HCT116 (cell line): Measurements from ENCODE around the gene GYS1. TPM values are rescaled to one million over a fixed set of nuclear protein-coding genes. Genes with fewer than 3 reads are reported as not detected.

ENCODE experiments used
- ATAC-seq: fragments of 200-7000 bp; cut with Tn5 transposase; 2 replicates; pipeline ENCODE4 v1.9.1; 2020; ENCODE audit warnings: mild to moderate bottlenecking, moderate library complexity
- BruUV-seq: library from RNA; stranded (reverse); fragments of 400-500 nt; replicated peaks from 2 replicates; lab custom pipeline; 2021; lab: Mats Ljungman, UMichigan
- CTCF ChIA-PET: fragments of 300-600 bp; sonication (Branson Sonifier 250); formaldehyde crosslinking; loops from one replicate; lab custom pipeline; 2021; ENCODE audit warnings: antibody characterized with exemption; lab: Charles Lee
- POLR2A ChIA-PET: fragments of 300-600, 350-600 bp; sonication (Branson Sonifier 250); formaldehyde crosslinking; loops from one replicate; lab custom pipeline; 2021; ENCODE audit warnings: antibody characterized with exemption; lab: Charles Lee
- RAD21 ChIA-PET, 2 experiments: fragments of 300-600 bp; sonication (Branson Sonifier 250); formaldehyde crosslinking; loops; one replicate each; lab custom pipeline; 2023; ENCODE audit warnings: low total read pairs in 2 of 2; ENCODE audit not compliant: uncharacterized antibody in 2 of 2, unreplicated experiment in 2 of 2, low non-redundant PET in 1 of 2; lab: Charles Lee
- DNase-seq: peaks from one replicate; pipeline ENCODE4 v3.0.0-alpha.2; 2010; ENCODE audit warnings: low read depth, low spot score
- H2AFZ ChIP-seq: fragments of 200-600 bp; shearing (Covaris generic), sonication (generic); 2 replicates; pipeline ENCODE4 v1.6.1; 2017; ENCODE audit warnings: low read depth, mixed run types, mixed read lengths, antibody characterized with exemption, low read length; ENCODE audit not compliant: poor library complexity, severe bottlenecking
- H3K27ac ChIP-seq: 2 replicates; pipeline ENCODE4 v1.5.1; 2012; ENCODE audit warnings: low read depth, low read length
- H3K27me3 ChIP-seq: fragments of 200-600 bp; sonication (generic); 2 replicates; pipeline ENCODE4 v1.6.1; 2016; ENCODE audit warnings: mixed run types, low read length, mixed read lengths; ENCODE audit not compliant: insufficient read depth
- H3K36me3 ChIP-seq, 2 experiments: fragments of 200-500 bp in 1 of 2; fragments of 200-600 bp in 1 of 2; sonication (Bioruptor generic) in 1 of 2; sonication (generic) in 1 of 2; 2 replicates each; pipeline versions ENCODE4 v1.5.1 to v1.6.1; 2014 to 2016; ENCODE audit warnings: low read length in 2 of 2, inconsistent platforms in 1 of 2, mixed read lengths in 1 of 2, mixed run types in 1 of 2; ENCODE audit not compliant: insufficient read depth in 2 of 2, control insufficient read depth in 1 of 2
- H3K4me1 ChIP-seq, 2 experiments: fragments of 200-600 bp in 1 of 2; sonication (generic) in 1 of 2; 2 replicates each; pipeline versions ENCODE4 v1.5.1 to v1.6.1; 2012 to 2017; ENCODE audit warnings: low read length in 2 of 2, inconsistent platforms in 1 of 2, mild to moderate bottlenecking in 1 of 2, mixed read lengths in 1 of 2, mixed run types in 1 of 2, moderate library complexity in 1 of 2; ENCODE audit not compliant: insufficient read depth in 2 of 2, control insufficient read depth in 1 of 2
- H3K4me2 ChIP-seq: fragments of 200-600 bp; sonication (generic); 2 replicates; pipeline ENCODE4 v1.6.1; 2017; ENCODE audit warnings: mixed run types, low read length, mixed read lengths
- H3K4me3 ChIP-seq, 2 experiments: fragments of 200-600 bp in 1 of 2; sonication (generic) in 1 of 2; replicated peaks in 1 of 2; 2 replicates each; pipeline ENCODE4 v1.5.1; 2011 to 2016; ENCODE audit warnings: low read length in 2 of 2, control low read depth in 1 of 2, low read depth in 1 of 2, mild to moderate bottlenecking in 1 of 2, mixed read lengths in 1 of 2, mixed run types in 1 of 2
- H3K79me2 ChIP-seq: fragments of 200-600 bp; sonication (generic); 2 replicates; pipeline ENCODE4 v1.6.1; 2017; ENCODE audit warnings: mild to moderate bottlenecking, mixed run types, low read length, moderate library complexity, mixed read lengths; ENCODE audit not compliant: insufficient read depth
- H3K9ac ChIP-seq: fragments of 200-600 bp; sonication (generic); 2 replicates; pipeline ENCODE4 v1.6.1; 2016; ENCODE audit warnings: low read length, mixed read lengths
- H3K9me2 ChIP-seq: fragments of 200-600 bp; sonication (generic), shearing (Covaris generic); 2 replicates; pipeline ENCODE4 v1.6.1; 2017; ENCODE audit warnings: mixed run types, mild to moderate bottlenecking, moderate library complexity; ENCODE audit not compliant: insufficient read depth
- H3K9me3 ChIP-seq, 2 experiments: fragments of 200-500 bp in 1 of 2; fragments of 200-600 bp in 1 of 2; sonication (Bioruptor generic) in 1 of 2; sonication (generic) in 1 of 2; 2 replicates each; pipeline ENCODE4 v1.6.1; 2014 to 2017; ENCODE audit warnings: low read length in 2 of 2, mixed read lengths in 2 of 2, inconsistent platforms in 1 of 2, low read depth in 1 of 2, mild to moderate bottlenecking in 1 of 2, mixed run types in 1 of 2, moderate library complexity in 1 of 2; ENCODE audit not compliant: control insufficient read depth in 1 of 2, insufficient read depth in 1 of 2
- H4K20me1 ChIP-seq: fragments of 200-600 bp; sonication (generic), shearing (Covaris generic); 2 replicates; pipeline ENCODE4 v1.6.1; 2017; ENCODE audit warnings: mixed run types, mild to moderate bottlenecking, moderate library complexity; ENCODE audit not compliant: insufficient read depth
- ELF1 ChIP-seq: IDR thresholded peaks from 2 replicates; pipeline ENCODE4 v1.6.1; 2012; ENCODE audit warnings: low read depth, borderline replicate concordance
- EZH2 ChIP-seq: fragments of 200-600 bp; sonication (generic); IDR thresholded peaks from 2 replicates; pipeline ENCODE4 v1.6.1; 2017; ENCODE audit warnings: antibody characterized with exemption, mixed run types
- EZH2phosphoT487 ChIP-seq: fragments of 200-600 bp; IDR thresholded peaks from 2 replicates; pipeline ENCODE4 v1.6.1; 2018; ENCODE audit warnings: antibody characterized with exemption, borderline replicate concordance
- FOSL1 ChIP-seq: IDR thresholded peaks from 2 replicates; pipeline ENCODE4 v1.6.1; 2012; ENCODE audit warnings: low read depth
- RAD21 ChIP-seq: IDR thresholded peaks from 2 replicates; pipeline ENCODE4 v1.6.1; 2012; ENCODE audit warnings: low read depth, mild to moderate bottlenecking
- SP1 ChIP-seq: IDR thresholded peaks from 2 replicates; pipeline ENCODE4 v1.6.1; 2012; ENCODE audit warnings: low read depth
- YY1 ChIP-seq: IDR thresholded peaks from 2 replicates; pipeline ENCODE4 v1.6.1; 2011; ENCODE audit warnings: low read length, low read depth, moderate library complexity, mild to moderate bottlenecking; ENCODE audit not compliant: insufficient replicate concordance; ENCODE audit errors: extremely low read depth
- intact Hi-C: fragments of 100-400 bp; cut with micrococcal nuclease; formaldehyde crosslinking; loops from 2 replicates; pipeline ENCODE4 v1.10.0; 2022
- total RNA-seq: library from RNA; stranded (reverse); gene quantifications from one replicate; pipeline ENCODE4 v1.2.1, GENCODE V29; 2021; ENCODE audit not compliant: unreplicated experiment
- TF ChIP-seq, protein P1 (sequence below): IDR thresholded peaks from 2 replicates; pipeline ENCODE4 v1.6.1; 2011; ENCODE audit warnings: mild to moderate bottlenecking, low read length, moderate library complexity; ENCODE audit not compliant: insufficient replicate concordance; ENCODE audit errors: extremely low read depth
- TF ChIP-seq, protein P2 (sequence below): IDR thresholded peaks from 2 replicates; pipeline ENCODE4 v1.6.1; 2012; ENCODE audit warnings: low read depth
- TF ChIP-seq, protein P3 (sequence below): IDR thresholded peaks from 2 replicates; pipeline ENCODE4 v1.6.1; 2012

Gene GYS1
- total RNA-seq, 1 experiment from 2014 or later, result 50.7 TPM

GRCh38 chr19:49016067-49016839, 23.1 kb upstream of the GYS1 start:
- Histone ChIP-seq H3K9me2 (no peaks in the 10 kb centered on the region), H3K4me3 (no peak overlapping the region), H3K27ac (no peak overlapping the region), H2AFZ (no peak overlapping the region), H4K20me1 (no peaks in the 10 kb centered on the region), H3K79me2 (no peaks in the 10 kb centered on the region), H3K36me3 (peaks cover 18 to 21% of the 10 kb centered on the region in 2 experiments), H3K4me1 (peaks cover 21 to 43% of the 10 kb centered on the region in 2 experiments), H3K9ac (no peak overlapping the region), H3K9me3 (no peaks in the 10 kb centered on the region), H3K27me3 (no peaks in the 10 kb centered on the region), H3K4me2 (no peak overlapping the region)
- TF ChIP-seq ELF1 (no peak), RAD21 (no peak), EZH2phosphoT487 (no peak), SP1 (no peak), EZH2 (no peak), YY1 (no peak), FOSL1 (no peak)
- TF ChIP-seq, protein P1, sequence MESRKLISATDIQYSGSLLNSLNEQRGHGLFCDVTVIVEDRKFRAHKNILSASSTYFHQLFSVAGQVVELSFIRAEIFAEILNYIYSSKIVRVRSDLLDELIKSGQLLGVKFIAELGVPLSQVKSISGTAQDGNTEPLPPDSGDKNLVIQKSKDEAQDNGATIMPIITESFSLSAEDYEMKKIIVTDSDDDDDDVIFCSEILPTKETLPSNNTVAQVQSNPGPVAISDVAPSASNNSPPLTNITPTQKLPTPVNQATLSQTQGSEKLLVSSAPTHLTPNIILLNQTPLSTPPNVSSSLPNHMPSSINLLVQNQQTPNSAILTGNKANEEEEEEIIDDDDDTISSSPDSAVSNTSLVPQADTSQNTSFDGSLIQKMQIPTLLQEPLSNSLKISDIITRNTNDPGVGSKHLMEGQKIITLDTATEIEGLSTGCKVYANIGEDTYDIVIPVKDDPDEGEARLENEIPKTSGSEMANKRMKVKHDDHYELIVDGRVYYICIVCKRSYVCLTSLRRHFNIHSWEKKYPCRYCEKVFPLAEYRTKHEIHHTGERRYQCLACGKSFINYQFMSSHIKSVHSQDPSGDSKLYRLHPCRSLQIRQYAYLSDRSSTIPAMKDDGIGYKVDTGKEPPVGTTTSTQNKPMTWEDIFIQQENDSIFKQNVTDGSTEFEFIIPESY, result no peak
- TF ChIP-seq, protein P2, sequence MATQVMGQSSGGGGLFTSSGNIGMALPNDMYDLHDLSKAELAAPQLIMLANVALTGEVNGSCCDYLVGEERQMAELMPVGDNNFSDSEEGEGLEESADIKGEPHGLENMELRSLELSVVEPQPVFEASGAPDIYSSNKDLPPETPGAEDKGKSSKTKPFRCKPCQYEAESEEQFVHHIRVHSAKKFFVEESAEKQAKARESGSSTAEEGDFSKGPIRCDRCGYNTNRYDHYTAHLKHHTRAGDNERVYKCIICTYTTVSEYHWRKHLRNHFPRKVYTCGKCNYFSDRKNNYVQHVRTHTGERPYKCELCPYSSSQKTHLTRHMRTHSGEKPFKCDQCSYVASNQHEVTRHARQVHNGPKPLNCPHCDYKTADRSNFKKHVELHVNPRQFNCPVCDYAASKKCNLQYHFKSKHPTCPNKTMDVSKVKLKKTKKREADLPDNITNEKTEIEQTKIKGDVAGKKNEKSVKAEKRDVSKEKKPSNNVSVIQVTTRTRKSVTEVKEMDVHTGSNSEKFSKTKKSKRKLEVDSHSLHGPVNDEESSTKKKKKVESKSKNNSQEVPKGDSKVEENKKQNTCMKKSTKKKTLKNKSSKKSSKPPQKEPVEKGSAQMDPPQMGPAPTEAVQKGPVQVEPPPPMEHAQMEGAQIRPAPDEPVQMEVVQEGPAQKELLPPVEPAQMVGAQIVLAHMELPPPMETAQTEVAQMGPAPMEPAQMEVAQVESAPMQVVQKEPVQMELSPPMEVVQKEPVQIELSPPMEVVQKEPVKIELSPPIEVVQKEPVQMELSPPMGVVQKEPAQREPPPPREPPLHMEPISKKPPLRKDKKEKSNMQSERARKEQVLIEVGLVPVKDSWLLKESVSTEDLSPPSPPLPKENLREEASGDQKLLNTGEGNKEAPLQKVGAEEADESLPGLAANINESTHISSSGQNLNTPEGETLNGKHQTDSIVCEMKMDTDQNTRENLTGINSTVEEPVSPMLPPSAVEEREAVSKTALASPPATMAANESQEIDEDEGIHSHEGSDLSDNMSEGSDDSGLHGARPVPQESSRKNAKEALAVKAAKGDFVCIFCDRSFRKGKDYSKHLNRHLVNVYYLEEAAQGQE, result no peak
- TF ChIP-seq, protein P3, sequence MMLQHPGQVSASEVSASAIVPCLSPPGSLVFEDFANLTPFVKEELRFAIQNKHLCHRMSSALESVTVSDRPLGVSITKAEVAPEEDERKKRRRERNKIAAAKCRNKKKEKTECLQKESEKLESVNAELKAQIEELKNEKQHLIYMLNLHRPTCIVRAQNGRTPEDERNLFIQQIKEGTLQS, result no peak
- DNase-seq (no peak), ATAC-seq (no peak)
- ChIA-PET CTCF (no interaction called here), RAD21 (no interaction called here), POLR2A (no interaction called here)
- no TSS peak for BruUV-seq
- intact Hi-C loops, result no loop called here
